ENCODE results near the gene TTC12. TPM values are rescaled to one million over a fixed set of nuclear protein-coding genes. Genes with fewer than 3 reads are reported as not detected.

Gene TTC12
- total RNA-seq, 2 donors from 2014 or later, result 19.5 to 26.7 TPM

- Histone ChIP-seq H3K9me3 (ENCODE audit: control insufficient read depth, low read length) (no peaks in the 10 kb centered on the region), H3K4me3 (ENCODE audit: low read length) (no peak overlapping the region), H3K4me1 (ENCODE audit: control insufficient read depth, insufficient read depth, low read length) (peaks cover 31% of the 10 kb centered on the region), H3K36me3 (ENCODE audit: control insufficient read depth, insufficient read depth, low read length) (no peaks in the 10 kb centered on the region), H3K9ac (ENCODE audit: extremely low read depth, low read length, poor library complexity, severe bottlenecking) (no peak overlapping the region), H3K27ac (ENCODE audit: low read depth, low read length) (no peak overlapping the region), H3K27me3 (ENCODE audit: control insufficient read depth, insufficient read depth, low read length, poor library complexity, severe bottlenecking) (peaks cover 25% of the 10 kb centered on the region)
- H3K4me1 Mint-ChIP-seq, result peaks cover 73% of the 10 kb centered on the region
- peak overlapping the region; percentile 2 for H3K4me3 Mint-ChIP-seq
- H3K9me3 Mint-ChIP-seq, result no peaks in the 10 kb centered on the region
- H3K36me3 Mint-ChIP-seq (ENCODE audit: low read depth), result no peaks in the 10 kb centered on the region
- H3K27ac Mint-ChIP-seq, result no peak overlapping the region
- 55 to 84% methylated on average over 6 to 10 of the region's 10 CpGs for WGBS, 2 experiments (ENCODE audit: insufficient coverage in 1 of 2, insufficient read length in 1 of 2)
- peaks cover 30% of the 10 kb centered on the region for H3K27me3 Mint-ChIP-seq (ENCODE audit: insufficient read depth)
- DNase-seq, result no peak
- TF ChIP-seq CTCF (conservative IDR thresholded peaks at IDR 0.05), result no peak
Measured at GRCh38 chr11:113373981-113374560, 59.7 kb downstream of the TTC12 start.

GRCh38 chr11:113375402-113375801 is 61.0 kb downstream of the TTC12 start:
- H3K36me3 Mint-ChIP-seq (ENCODE audit: low read depth), result no peaks in the 10 kb centered on the region
- Histone ChIP-seq H3K27me3 (ENCODE audit: control insufficient read depth, insufficient read depth, low read length, poor library complexity, severe bottlenecking) (peaks cover 25% of the 10 kb centered on the region), H3K36me3 (ENCODE audit: control insufficient read depth, insufficient read depth, low read length) (no peaks in the 10 kb centered on the region), H3K27ac (ENCODE audit: low read depth, low read length) (no peak overlapping the region), H3K4me1 (ENCODE audit: control insufficient read depth, insufficient read depth, low read length) (peaks cover 24% of the 10 kb centered on the region), H3K9ac (ENCODE audit: extremely low read depth, low read length, poor library complexity, severe bottlenecking) (no peak overlapping the region), H3K4me3 (ENCODE audit: low read length) (no peak overlapping the region), H3K9me3 (ENCODE audit: control insufficient read depth, low read length) (no peaks in the 10 kb centered on the region)
- H3K4me3 Mint-ChIP-seq, result no peak overlapping the region
- H3K9me3 Mint-ChIP-seq, result peaks cover 4% of the 10 kb centered on the region
- TF ChIP-seq CTCF (conservative IDR thresholded peaks at IDR 0.05), result no peak
- no peak for DNase-seq
- peaks cover 37% of the 10 kb centered on the region for H3K27me3 Mint-ChIP-seq (ENCODE audit: insufficient read depth)
- H3K4me1 Mint-ChIP-seq, result peaks cover 61% of the 10 kb centered on the region
- WGBS, 2 experiments (ENCODE audit: insufficient coverage in 1 of 2, insufficient read length in 1 of 2), result 90 to 95% methylated on average over 3 to 5 of the region's 5 CpGs
- no peak overlapping the region for H3K27ac Mint-ChIP-seq

DNA sequence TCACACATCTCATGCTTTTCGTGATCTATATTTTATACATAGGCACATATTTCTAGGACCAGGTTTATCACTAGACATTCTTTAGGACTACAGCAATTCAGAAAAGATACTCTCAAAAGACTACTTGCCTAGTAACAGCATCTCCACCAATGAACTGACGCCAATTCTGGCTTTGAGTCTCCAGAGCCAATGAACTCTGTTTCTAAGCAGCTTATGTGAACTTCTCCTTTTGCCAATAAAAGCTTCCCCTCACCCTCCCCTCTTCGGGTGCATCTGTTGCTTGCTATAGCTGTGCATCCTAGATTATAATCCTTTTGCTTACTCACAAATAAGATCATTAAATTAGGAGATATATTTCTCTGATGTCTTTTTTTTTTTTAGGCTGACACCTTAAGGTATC is 61.8 kb downstream of the TTC12 start:
- TF ChIP-seq CTCF (conservative IDR thresholded peaks at IDR 0.05), result no peak
- Histone ChIP-seq H3K36me3 (ENCODE audit: control insufficient read depth, insufficient read depth, low read length) (no peaks in the 10 kb centered on the region), H3K27me3 (ENCODE audit: control insufficient read depth, insufficient read depth, low read length, poor library complexity, severe bottlenecking) (peaks cover 22% of the 10 kb centered on the region), H3K27ac (ENCODE audit: low read depth, low read length) (no peak overlapping the region), H3K4me3 (ENCODE audit: low read length) (no peak overlapping the region), H3K4me1 (ENCODE audit: control insufficient read depth, insufficient read depth, low read length) (peaks cover 22% of the 10 kb centered on the region), H3K9ac (ENCODE audit: extremely low read depth, low read length, poor library complexity, severe bottlenecking) (no peak overlapping the region), H3K9me3 (ENCODE audit: control insufficient read depth, low read length) (no peaks in the 10 kb centered on the region)
- no peak for DNase-seq
- no peak overlapping the region for H3K27ac Mint-ChIP-seq
- H3K4me3 Mint-ChIP-seq, result no peak overlapping the region
- H3K4me1 Mint-ChIP-seq, result peaks cover 55% of the 10 kb centered on the region
- no peaks in the 10 kb centered on the region for H3K36me3 Mint-ChIP-seq (ENCODE audit: low read depth)
- WGBS, 2 experiments (ENCODE audit: insufficient coverage in 1 of 2, insufficient read length in 1 of 2), result 78 to 86% methylated on average over 1 to 3 of the region's 3 CpGs
- H3K9me3 Mint-ChIP-seq, result peaks cover 6% of the 10 kb centered on the region
- H3K27me3 Mint-ChIP-seq (ENCODE audit: insufficient read depth), result peaks cover 36% of the 10 kb centered on the region

Data from endodermal cell (in vitro differentiated cells).